GM21528 (cell line): ENCODE data around the gene TK2.
"Not testable (repeated sequence)": the region's sequence is repeated elsewhere in the genome, so short reads cannot be mapped to it uniquely, and the experiment has no call there.

Experiments
- ATAC-seq: cut with Tn5 transposase; IDR thresholded peaks from one replicate; pipeline ENCODE4 v1.9.1; 2021; ENCODE audit warnings: mild to moderate bottlenecking, moderate library complexity; ENCODE audit not compliant: unreplicated experiment, low FRiP score

TK2 gene

GRCh38 chr16:66549284-66550131, at the start of gene TK2:
Gene TK2 (minus strand): TSS chr16:66550122. CDS start chr16:66550061, 61 bp downstream.
- no peak for ATAC-seq

GRCh38 chr16:66598111-66598510, 48.2 kb upstream of the TK2 start:
- ATAC-seq, result no peak

DNA sequence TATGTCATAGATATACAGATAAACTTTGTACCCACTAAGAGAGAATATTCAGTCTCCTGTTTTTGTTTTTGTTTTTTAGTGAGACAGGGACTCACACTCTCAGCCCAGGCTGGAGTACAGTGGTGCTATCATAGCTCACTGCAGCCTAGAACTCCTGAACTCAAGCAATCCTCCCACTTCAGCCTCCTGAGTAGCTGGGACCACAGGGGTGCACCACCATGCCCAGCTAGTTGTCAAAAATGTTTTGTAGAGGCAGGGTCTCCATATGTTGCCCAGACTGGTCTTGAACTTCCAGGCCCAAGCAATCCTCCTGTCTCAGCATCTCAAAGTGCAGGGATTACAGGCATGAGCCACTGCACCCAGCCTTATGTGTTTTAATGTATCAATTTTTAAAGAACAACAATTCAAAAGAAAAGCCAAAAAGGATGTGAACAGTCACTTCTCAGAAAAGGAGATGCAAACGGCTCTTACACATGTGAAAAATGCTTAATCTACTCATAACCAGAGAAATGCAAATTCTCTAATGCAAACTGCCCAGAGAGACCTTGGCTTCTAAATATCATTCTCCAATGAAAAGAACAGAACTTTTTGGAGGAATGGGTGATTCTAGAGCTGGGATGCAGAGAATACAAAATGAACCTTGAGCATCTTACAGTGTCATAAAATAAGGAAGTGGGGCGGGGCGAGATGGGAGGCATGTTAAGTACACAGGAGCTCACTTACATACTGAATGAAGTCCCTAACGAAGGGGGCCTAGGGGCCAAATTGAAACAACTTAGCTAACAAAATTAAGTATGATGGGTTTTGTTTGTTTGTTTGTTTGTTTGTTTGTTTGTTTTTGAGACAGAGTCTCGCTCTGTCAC, 47.3 kb upstream of the TK2 start:
- ATAC-seq, result no peak

- ATAC-seq, result not testable (repeated sequence)
These were observed 46.6 kb upstream of the TK2 start for GRCh38 chr16:66596559-66596958.

DNA sequence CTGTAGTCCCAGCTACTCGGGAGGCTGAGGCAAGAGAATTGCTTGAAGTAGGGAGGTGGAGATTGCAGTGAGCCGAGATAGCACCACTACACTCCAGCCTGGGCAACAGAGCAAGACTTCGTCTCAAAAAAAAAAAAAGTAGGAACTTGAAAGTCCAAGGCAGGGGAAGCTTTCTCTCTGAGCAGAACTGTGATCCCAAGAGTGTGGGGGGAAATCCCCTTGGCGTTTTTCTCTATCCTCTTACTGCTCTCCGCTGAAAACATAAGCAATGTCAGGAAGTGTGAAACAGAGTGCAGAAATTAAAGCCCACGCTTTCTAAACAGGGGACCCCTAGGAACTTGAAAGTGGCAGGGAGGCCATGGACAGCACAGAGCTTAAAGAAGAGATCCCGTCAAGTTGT, 44.8 kb upstream of the TK2 start:
- ATAC-seq, result no peak

DNA sequence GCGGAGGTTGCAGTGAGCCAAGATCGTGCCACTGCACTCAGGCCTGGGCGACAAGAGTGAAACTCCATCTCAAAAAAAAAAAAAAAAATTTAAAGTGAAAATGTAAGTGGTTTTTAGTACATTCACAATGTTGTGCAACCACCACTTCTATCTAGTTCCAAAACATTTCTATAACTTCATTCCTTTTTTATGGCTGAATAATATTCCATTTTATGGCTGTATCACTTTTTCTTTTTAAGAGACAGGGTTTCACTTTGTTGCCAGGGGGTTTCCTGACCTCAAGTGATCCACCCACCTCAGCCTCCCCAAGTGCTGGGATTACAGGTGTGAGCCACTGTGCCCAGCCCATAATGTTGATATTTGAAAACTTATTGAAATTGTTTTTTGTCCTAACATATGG, 42.9 kb upstream of the TK2 start:
- no peak for ATAC-seq

DNA sequence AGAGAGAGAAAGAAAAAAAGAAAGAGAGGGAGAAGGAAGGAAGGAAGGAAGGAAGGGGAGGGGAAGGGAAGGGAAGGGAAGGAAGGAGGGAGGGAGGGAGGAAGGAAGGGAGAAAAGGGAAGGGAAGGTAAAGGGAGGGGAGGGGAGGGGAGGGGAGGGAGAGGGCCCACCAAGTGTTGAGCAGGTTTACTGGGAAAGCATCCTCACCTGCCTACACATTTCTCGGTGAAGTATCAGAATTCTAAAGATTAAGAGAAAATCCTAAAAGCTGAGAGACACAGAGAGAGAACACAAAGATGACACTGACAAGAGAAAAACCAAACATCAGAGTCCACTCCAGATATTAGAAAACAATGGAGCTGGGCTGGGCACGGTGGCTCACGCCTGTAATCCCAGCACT, 42.3 kb upstream of the TK2 start:
- no peak for ATAC-seq

- ATAC-seq, result no peak
These were observed 41.1 kb upstream of the TK2 start for GRCh38 chr16:66591018-66591417.

- ATAC-seq, result no peak
These were observed 40.4 kb upstream of the TK2 start for GRCh38 chr16:66590322-66590721.

GRCh38 chr16:66588981-66589713, 39.2 kb upstream of the TK2 start:
- ATAC-seq, result no peak

DNA sequence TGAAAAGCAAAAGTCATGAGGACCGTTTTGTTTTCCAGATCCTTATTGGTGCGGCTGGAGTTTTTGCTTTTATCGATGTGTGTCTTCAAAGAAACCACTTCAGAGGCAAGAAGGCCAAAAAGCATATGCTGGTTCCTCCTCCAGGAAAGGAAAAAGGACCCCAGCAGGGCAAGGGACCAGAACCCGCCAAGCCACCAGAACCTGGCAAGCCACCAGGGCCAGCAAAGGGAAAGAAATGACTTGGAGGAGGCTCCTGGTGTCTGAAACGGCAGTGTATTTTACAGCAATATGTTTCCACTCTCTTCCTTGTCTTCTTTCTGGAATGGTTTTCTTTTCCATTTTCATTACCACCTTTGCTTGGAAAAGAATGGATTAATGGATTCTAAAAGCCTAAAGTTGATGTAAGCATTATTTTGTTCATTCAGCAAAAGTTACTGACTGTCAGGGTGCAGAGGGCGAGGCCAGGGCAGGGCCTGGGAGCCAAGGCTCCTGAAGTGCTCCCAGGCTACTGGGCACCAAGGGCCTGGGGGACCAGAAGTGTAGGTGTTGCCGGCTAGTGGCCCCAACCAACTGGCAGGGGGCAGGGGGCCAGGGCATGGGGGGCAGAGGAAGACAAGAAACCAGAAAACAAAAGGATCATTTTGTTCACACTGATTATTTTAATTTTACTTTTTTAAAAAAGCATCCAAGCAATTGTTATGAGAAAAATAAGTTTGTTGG, 38.1 kb upstream of the TK2 start:
- ATAC-seq, result no peak

DNA sequence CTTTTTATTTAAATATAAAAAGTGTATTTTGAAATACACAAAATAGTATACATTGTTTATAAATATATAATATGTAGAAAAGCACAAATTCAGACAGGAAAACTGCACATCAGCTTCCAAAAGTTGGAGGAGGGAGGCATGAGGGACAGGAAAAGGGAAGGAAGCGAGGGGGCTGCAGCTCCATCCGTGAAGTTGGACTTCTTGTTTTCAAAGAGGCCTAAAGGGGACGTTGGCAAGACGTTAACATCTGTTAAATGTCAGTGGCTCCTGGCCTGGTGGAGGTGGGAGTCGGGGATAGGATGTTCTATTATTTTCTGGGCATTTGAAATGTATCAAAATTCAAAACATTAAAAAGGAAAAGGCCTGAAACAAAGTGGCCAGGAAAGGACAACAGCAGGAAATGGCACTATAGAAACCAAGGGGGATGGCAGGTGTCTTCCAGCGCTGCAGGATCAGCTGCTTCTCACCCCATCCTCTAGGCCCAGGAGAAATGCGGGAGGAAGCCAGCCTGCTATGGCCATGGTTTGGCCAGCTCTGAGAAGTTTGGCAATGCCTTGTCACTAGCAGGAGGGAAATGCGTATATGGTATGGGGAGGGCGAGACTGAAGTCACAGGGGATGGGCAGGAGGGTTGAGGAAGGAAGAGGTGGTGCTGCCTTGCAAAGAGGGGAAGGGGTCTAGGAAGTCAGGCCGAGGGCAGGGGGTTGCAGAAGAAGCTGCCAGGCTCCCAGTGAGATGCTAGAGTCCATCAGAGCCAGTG, 35.7 kb upstream of the TK2 start:
- ATAC-seq, result no peak

DNA sequence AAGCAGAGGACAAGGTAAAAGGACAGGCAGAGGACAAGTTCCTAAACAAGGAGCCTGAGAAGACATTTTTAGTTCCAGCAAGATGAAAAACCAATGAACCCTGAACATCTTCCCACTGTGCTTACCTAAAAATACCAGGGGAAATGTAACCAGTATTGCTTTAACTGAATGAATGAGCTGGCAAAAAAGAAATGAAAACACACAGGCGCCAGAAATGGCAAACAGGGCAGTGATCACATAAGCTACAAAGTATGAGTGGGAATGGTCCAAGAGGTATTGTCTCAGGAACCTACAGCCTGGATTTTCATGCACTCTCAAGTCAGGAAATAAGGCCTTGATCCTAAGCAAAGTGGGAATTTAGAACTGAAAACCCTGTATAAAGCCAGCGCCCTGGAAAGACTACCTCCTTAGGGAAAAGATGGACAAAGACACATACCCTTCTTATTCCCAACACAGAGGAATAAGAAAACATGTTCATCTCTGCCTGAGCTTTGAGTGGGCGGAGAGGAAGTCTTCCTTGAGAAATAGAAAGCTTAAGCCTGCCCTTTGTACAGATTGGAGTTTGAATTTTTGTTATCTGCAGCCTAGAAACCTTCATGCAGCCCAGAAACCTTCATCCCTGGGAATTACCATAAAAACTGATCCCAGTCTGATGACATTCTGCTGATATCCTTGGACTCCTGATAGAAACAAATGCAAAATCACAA, 31.5 kb upstream of the TK2 start:
- no peak for ATAC-seq

DNA sequence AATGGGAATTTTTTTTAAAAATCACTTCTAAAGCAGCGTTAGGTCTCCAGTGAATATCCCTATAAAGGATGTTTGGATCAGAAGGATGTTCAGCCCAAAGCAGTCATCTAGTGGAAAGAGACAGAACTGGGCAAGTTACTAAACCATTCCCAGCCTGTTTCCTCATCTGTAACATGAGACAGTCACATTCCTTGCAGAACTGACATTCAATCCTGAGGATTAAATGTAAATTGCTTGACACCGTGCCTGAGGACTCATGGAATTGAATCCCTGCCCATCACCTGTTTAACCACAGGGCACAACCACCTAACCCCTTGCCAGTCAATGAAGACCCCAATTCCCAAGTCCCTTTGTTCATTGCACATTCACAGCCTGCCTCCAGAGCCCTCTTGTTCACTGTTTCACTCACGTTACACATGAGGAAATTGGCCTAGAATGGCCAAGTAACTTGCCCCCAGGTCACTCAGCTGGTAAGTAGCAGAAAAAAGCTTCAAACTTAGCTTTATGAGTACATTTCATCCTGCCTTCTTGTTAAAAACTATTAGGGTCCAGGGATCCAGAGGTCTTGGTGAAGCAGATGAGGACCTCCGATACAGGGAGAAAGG, 30.8 kb upstream of the TK2 start:
- ATAC-seq, result no peak

GRCh38 chr16:66578651-66579531, 29.0 kb upstream of the TK2 start, which contains the start of gene CMTM2:
Gene CMTM2 (plus strand): TSS chr16:66579463. CDS start chr16:66579608, 145 bp downstream.
- ATAC-seq, result no peak

DNA sequence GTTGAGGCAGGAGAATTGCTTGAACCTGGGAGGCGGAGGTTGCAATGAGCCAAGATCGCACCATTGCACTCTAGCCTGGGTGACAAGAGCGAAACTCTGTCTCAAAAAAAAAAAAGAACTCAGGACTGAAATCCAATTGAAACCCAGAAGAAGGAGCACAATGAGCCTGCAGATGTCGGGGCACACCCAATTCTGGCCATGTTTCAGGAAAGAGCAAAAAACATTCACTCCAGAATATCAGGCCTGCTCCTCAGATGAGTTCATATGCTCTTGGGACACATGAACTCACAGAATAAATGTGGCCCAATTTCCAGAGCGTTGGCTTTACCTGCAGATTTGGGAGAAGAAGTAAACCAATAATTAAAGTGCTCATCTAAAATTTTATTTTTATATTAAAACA, 26.4 kb upstream of the TK2 start:
- no peak for ATAC-seq

GRCh38 chr16:66575060-66575459, 25.1 kb upstream of the TK2 start:
- no peak for ATAC-seq
